Peyer's patch (tissue), 4 donors: ENCODE data around the gene ATP9A.
"Not testable (repeated sequence)": the region's sequence is repeated elsewhere in the genome, so short reads cannot be mapped to it uniquely, and the experiment has no call there.

Experiments used
- CTCF ChIP-seq, 6 experiments: fragments of 450-650 bp in 4 of 6; fragments of 200-600 bp in 2 of 6; sonication (generic) in 1 of 6; IDR thresholded peaks; one replicate each; pipeline ENCODE4 v1.5.1; 2017 to 2019; ENCODE audit warnings: antibody characterized with exemption in 6 of 6, mild to moderate bottlenecking in 3 of 6, moderate library complexity in 1 of 6
- POLR2A ChIP-seq, 2 donors: fragments of 450-650 bp; IDR thresholded peaks; one replicate each; pipeline ENCODE4 v1.5.1; 2017; ENCODE audit warnings: antibody characterized with exemption in 2 of 2, mild to moderate bottlenecking in 2 of 2, moderate library complexity in 2 of 2

DNA sequence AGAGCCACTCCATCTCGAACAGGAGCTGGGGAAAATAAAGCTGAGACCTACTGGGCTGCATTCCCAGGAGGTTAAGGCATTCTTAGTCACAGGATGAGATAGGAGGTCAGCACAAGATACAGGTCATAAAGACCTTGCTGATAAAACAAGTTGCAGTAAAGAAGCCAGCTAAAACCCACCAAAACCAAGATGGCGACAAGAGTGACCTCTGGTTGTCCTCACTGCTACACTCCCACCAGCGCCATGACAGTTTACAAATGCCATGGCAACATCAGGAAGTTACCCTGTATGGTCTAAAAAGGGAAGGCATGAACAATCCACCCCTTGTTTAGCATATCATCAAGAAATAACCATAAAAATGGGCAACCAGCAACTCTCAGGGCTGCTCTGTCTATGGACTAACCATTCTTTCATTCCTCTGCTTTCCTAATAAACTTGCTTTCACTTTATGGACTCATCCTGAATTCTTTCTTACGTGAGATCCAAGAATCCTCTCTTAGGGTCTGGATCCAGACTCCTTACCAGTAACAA is 10.1 kb upstream of the ATP9A start:
- not testable (repeated sequence) for TF ChIP-seq CTCF, POLR2A (IDR thresholded peaks at IDR 0.05)
